Panc1 (cell line): ENCODE results near the gene MYO16.

Experiments
- CTCF ChIP-seq: fragments of 450-650 bp; IDR thresholded peaks from 2 replicates; pipeline ENCODE4 v1.5.1; 2017; ENCODE audit warnings: mild to moderate bottlenecking
- POLR2AphosphoS5 ChIP-seq: IDR thresholded peaks from 2 replicates; pipeline ENCODE4 v1.6.1; 2012; ENCODE audit warnings: mild to moderate bottlenecking, low read depth, low read length, moderate library complexity
- SIN3A ChIP-seq: IDR thresholded peaks from 2 replicates; pipeline ENCODE4 v1.6.1; 2012; ENCODE audit warnings: low read depth, mild to moderate bottlenecking, low read length, moderate library complexity, borderline replicate concordance; ENCODE audit not compliant: insufficient read depth
- TCF7L2 ChIP-seq: IDR thresholded peaks from 2 replicates; pipeline ENCODE4 v1.6.1; 2011; ENCODE audit warnings: mild to moderate bottlenecking, low read depth, low read length, inconsistent platforms

- no peak for TF ChIP-seq CTCF
- no peak for TF ChIP-seq TCF7L2
- TF ChIP-seq POLR2AphosphoS5: no peak
- TF ChIP-seq SIN3A: no peak
Measured at GRCh38 chr13:108948251-108948671, 318.9 kb downstream of the MYO16 start.
